Measurements from ENCODE around the gene SLC10A3.
"Not testable (repeated sequence)": the region's sequence is repeated elsewhere in the genome, so short reads cannot be mapped to it uniquely, and the experiment has no call there.

The SLC10A3 gene

GRCh38 chrX:154509455-154509854 lies 19.0 kb upstream of the SLC10A3 start:
- no peak for DNase-seq

- no peak for DNase-seq
These were observed 17.9 kb upstream of the SLC10A3 start for GRCh38 chrX:154508384-154508745.

- DNase-seq, result no peak
These were observed 17.4 kb upstream of the SLC10A3 start for GRCh38 chrX:154507673-154508383.

- DNase-seq, result no peak
These were observed 16.3 kb upstream of the SLC10A3 start for GRCh38 chrX:154506483-154507332.

GRCh38 chrX:154505734-154506133 lies 15.3 kb upstream of the SLC10A3 start:
- no peak for DNase-seq

- no peak for DNase-seq
These were observed 12.6 kb upstream of the SLC10A3 start for GRCh38 chrX:154502989-154503388.

GRCh38 chrX:154502098-154502497 lies 11.7 kb upstream of the SLC10A3 start:
- DNase-seq, result no peak

- not testable (repeated sequence) for DNase-seq
These were observed 11.0 kb upstream of the SLC10A3 start for GRCh38 chrX:154501423-154501822.

GRCh38 chrX:154496591-154497137 lies 6.2 kb upstream of the SLC10A3 start:
- not testable (repeated sequence) for DNase-seq

GRCh38 chrX:154495472-154495922 lies 5.1 kb upstream of the SLC10A3 start:
- no peak for DNase-seq

- DNase-seq, result no peak
These were observed 4.3 kb upstream of the SLC10A3 start for GRCh38 chrX:154494715-154495114.

- DNase-seq, result peak; percentile 33
These were observed 412 bp downstream of the SLC10A3 start for GRCh38 chrX:154490021-154490413.

GRCh38 chrX:154489182-154489581 lies 1.2 kb downstream of the SLC10A3 start:
- no peak for DNase-seq

GRCh38 chrX:154488336-154489075 lies 1.9 kb downstream of the SLC10A3 start:
- no peak for DNase-seq

- DNase-seq, result no peak
These were observed 2.7 kb downstream of the SLC10A3 start for GRCh38 chrX:154487518-154488290.

GRCh38 chrX:154486396-154487207 lies 3.8 kb downstream of the SLC10A3 start, which contains the start of gene UBL4A:
Gene UBL4A, minus strand, starts transcription at chrX:154486615. Its CDS starts 31 bp downstream, at chrX:154486584.
- peak; percentile 80 for DNase-seq

GRCh38 chrX:154486052-154486395 lies 4.4 kb downstream of the SLC10A3 start:
- DNase-seq, result no peak

- peak; percentile 39 for DNase-seq
These were observed 5.0 kb downstream of the SLC10A3 start for GRCh38 chrX:154485150-154486051.

GRCh38 chrX:154484255-154485149 lies 5.9 kb downstream of the SLC10A3 start:
- no peak for DNase-seq
